K562 (cell line): ENCODE results near the gene ENDOG. TPM values are rescaled to one million over a fixed set of nuclear protein-coding genes. Genes with fewer than 3 reads are reported as not detected.
A peak's percentile ranks its signal among the peaks of the same experiment; 100 is the strongest.

Experiments used
- ATF1 ChIP-seq, 2 experiments: fragments of 450-650 bp in 1 of 2; IDR thresholded peaks; 2 replicates each; pipeline ENCODE4 v1.6.1; 2016; ENCODE audit warnings: missing compliant biosample characterization in 1 of 2, missing genetic modification characterization in 1 of 2
- CHCHD3 ChIP-seq: fragments of 250-450 bp; sonication (Bioruptor Pico); IDR thresholded peaks from 2 replicates; pipeline ENCODE4 v2.1.2; 2022; ENCODE audit warnings: mild to moderate bottlenecking
- ESRRA ChIP-seq: fragments of 450-650 bp; IDR thresholded peaks from 2 replicates; pipeline ENCODE4 v1.6.1; 2014; ENCODE audit warnings: low read depth, mild to moderate bottlenecking, moderate library complexity, borderline replicate concordance
- HMGXB4 ChIP-seq: sonication (generic); formaldehyde crosslinking; IDR thresholded peaks from 2 replicates; pipeline ENCODE4 v1.8.1; 2023; ENCODE audit warnings: mild to moderate bottlenecking, missing genetic modification reagents
- RAD21 ChIP-seq, 2 experiments: fragments of 250-450 bp in 1 of 2; fragments of 450-650 bp in 1 of 2; sonication (Bioruptor Pico) in 1 of 2; formaldehyde crosslinking in 1 of 2; IDR thresholded peaks in 1 of 2; conservative IDR thresholded peaks in 1 of 2; 2 replicates each; pipeline versions ENCODE4 v1.4.0 to v1.8.0; 2020 to 2022; ENCODE audit warnings: mild to moderate bottlenecking in 2 of 2, moderate library complexity in 1 of 2
- TBP ChIP-seq: optimal IDR thresholded peaks from 2 replicates; pipeline ENCODE3; 2011; ENCODE audit warnings: low read depth, low read length, improper control_type of control experiment
- ZFPM2 ChIP-seq: fragments of 250-450 bp; sonication (Bioruptor Pico); IDR thresholded peaks from 2 replicates; pipeline ENCODE4 v1.5.1; 2022; ENCODE audit warnings: mild to moderate bottlenecking
- ZHX1 ChIP-seq: fragments of 150-350 bp; conservative IDR thresholded peaks from 2 replicates; pipeline ENCODE4 v1.6.1; 2014; ENCODE audit warnings: low read length
- ZNF175 ChIP-seq: fragments of 200-800 bp; sonication (Bioruptor generic); IDR thresholded peaks from 2 replicates; pipeline ENCODE4 v1.6.1; 2016; ENCODE audit warnings: low read depth, mild to moderate bottlenecking, missing genetic modification characterization, missing compliant biosample characterization
- ZNF24 ChIP-seq: fragments of 450-650 bp; IDR thresholded peaks from 2 replicates; pipeline ENCODE4 v1.6.1; 2016
- ZNF3 ChIP-seq: fragments of 250-450 bp; sonication (Bioruptor Pico); IDR thresholded peaks from 2 replicates; pipeline ENCODE4 v1.5.0; 2021; ENCODE audit warnings: mild to moderate bottlenecking, moderate library complexity
- ZNF449 ChIP-seq: fragments of 250-450 bp; sonication (Bioruptor Pico); IDR thresholded peaks from 2 replicates; pipeline ENCODE4 v1.8.0; 2022; ENCODE audit warnings: moderate library complexity, mild to moderate bottlenecking, inconsistent platforms
- polyA plus RNA-seq, 8 experiments: library from polyadenylated mRNA; depleted of rRNA in 4 of 8; stranded (reverse) in 5 of 8; unstranded in 3 of 8; fragments of >200 nt; fragmentation: Nextera tagmentation in 2 of 8; fragmentation: Illumina TruSeq in 1 of 8; extraction: Ambion mirVana in 2 of 8; extraction: Trizol in 1 of 8; gene quantifications; 2 replicates each; pipeline versions ENCODE4 v1.2.1 to v1.2.3, GENCODE V29; 2011 to 2014; ENCODE audit warnings: inconsistent platforms in 1 of 8, missing spikeins in 1 of 8
- total RNA-seq, 7 experiments: library from RNA; depleted of rRNA in 6 of 7; stranded (reverse); fragments of >200 nt in 6 of 7; fragmentation: Illumina TruSeq in 2 of 7; extraction: Trizol in 2 of 7; gene quantifications; 2 replicates each; pipeline versions ENCODE4 v1.2.1 to v1.2.3, GENCODE V29; 2011 to 2021; ENCODE audit warnings: low replicate concordance in 1 of 7

Gene ENDOG
- total and polyA plus RNA-seq, 9 of the 15 experiments (the other 6 are each of a cell fraction or from before 2014, with no cell fraction given): 1.2 to 91.0 (median 25.5) TPM

- TF ChIP-seq ZNF449 (no peak), ATF1 (CRISPR knock-in tag; IDR thresholded peaks at IDR 0.05) (no peak), ATF1 (tag; IDR thresholded peaks at IDR 0.05) (no peak; the same call in 1 of the 2 replicates), RAD21 (CRISPR knock-in tag; conservative IDR thresholded peaks at IDR 0.05 in 1 of 2, IDR thresholded peaks at IDR 0.05 in 1 of 2) (no peak), HMGXB4 (no peak), ESRRA (no peak), ZHX1 (no peak), ZNF3 (CRISPR knock-in tag) (no peak), CHCHD3 (CRISPR knock-in tag) (no peak), ZFPM2 (no peak), ZNF24 (peak; percentile 20; the same call in 1 of the 2 replicates), TBP (no peak), ZNF175 (CRISPR knock-in tag) (no peak)
These were observed 27.1 kb downstream of the ENDOG start (continued) for GRCh38 chr9:128845186-128845931.
